Measurements from ENCODE around the gene UBL3. TPM values are rescaled to one million over a fixed set of nuclear protein-coding genes. Genes with fewer than 3 reads are reported as not detected.
A peak's percentile ranks its signal among the peaks of the same experiment; 100 is the strongest.

Gene UBL3
- polyA plus RNA-seq, 1 donor, result 26.9 TPM

GRCh38 chr13:29856426-29856825, 6.0 kb upstream of the UBL3 start:
- DNase-seq, result no peak

GRCh38 chr13:29855784-29856183, 5.4 kb upstream of the UBL3 start:
- DNase-seq, result no peak

GRCh38 chr13:29855009-29855408, 4.6 kb upstream of the UBL3 start:
- DNase-seq, result no peak

GRCh38 chr13:29853131-29853530, 2.7 kb upstream of the UBL3 start:
- DNase-seq, result no peak

GRCh38 chr13:29852472-29853054, 2.1 kb upstream of the UBL3 start:
- peak; percentile 24 for DNase-seq

- DNase-seq, result no peak
These were observed 645 bp downstream of the UBL3 start for GRCh38 chr13:29849731-29850212.

- DNase-seq, result peak; percentile 55
These were observed 1.3 kb downstream of the UBL3 start for GRCh38 chr13:29849071-29849631.

- DNase-seq, result peak; percentile 47
These were observed 2.9 kb downstream of the UBL3 start for GRCh38 chr13:29847501-29847983.

GRCh38 chr13:29846475-29847256, 3.8 kb downstream of the UBL3 start:
- DNase-seq, result no peak

GRCh38 chr13:29845440-29846056, 4.9 kb downstream of the UBL3 start:
- DNase-seq, result no peak

- no peak for DNase-seq
These were observed 6.0 kb downstream of the UBL3 start for GRCh38 chr13:29844441-29844840.

GRCh38 chr13:29840585-29840984, 9.8 kb downstream of the UBL3 start:
- DNase-seq, result no peak

- no peak for DNase-seq
These were observed 14.9 kb downstream of the UBL3 start for GRCh38 chr13:29835280-29836061.

- DNase-seq, result no peak
These were observed 17.6 kb downstream of the UBL3 start for GRCh38 chr13:29832761-29833298.

- no peak for DNase-seq
These were observed 20.4 kb downstream of the UBL3 start for GRCh38 chr13:29830000-29830399.

- DNase-seq, result no peak
These were observed 31.3 kb downstream of the UBL3 start for GRCh38 chr13:29819143-29819542.

- DNase-seq, result no peak
These were observed 32.6 kb downstream of the UBL3 start for GRCh38 chr13:29817604-29818378.

GRCh38 chr13:29816715-29817114, 33.7 kb downstream of the UBL3 start:
- no peak for DNase-seq

GRCh38 chr13:29815336-29815735, 35.1 kb downstream of the UBL3 start:
- no peak for DNase-seq

GRCh38 chr13:29810898-29811297, 39.5 kb downstream of the UBL3 start:
- no peak for DNase-seq

- no peak for DNase-seq
These were observed 40.2 kb downstream of the UBL3 start for GRCh38 chr13:29810145-29810742.

All from hindlimb muscle (tissue), 1 donor.